GM12878 (cell line): ENCODE data around the gene RGL1. TPM values are rescaled to one million over a fixed set of nuclear protein-coding genes. Genes with fewer than 3 reads are reported as not detected.

Experiments used
- ATAC-seq: fragments of 200-7000 bp; cut with Tn5 transposase; 3 replicates; pipeline ENCODE4 v1.9.1; 2020; ENCODE audit warnings: mild to moderate bottlenecking, moderate library complexity
- BruUV-seq: library from RNA; stranded (reverse); fragments of 400-500 nt; replicated peaks from 2 replicates; lab custom pipeline; 2021; lab: Mats Ljungman, UMichigan
- CTCF ChIA-PET: fragments of 300-600 bp; sonication (Branson Sonifier 250); formaldehyde crosslinking; extraction: SDS; loops from one replicate; lab custom pipeline; 2021; ENCODE audit warnings: inconsistent platforms; lab: Yijun Ruan, JAX
- POLR2A ChIA-PET: fragments of 350-600 bp; formaldehyde crosslinking; extraction: SDS; loops from one replicate; lab custom pipeline; 2021; ENCODE audit warnings: inconsistent platforms; lab: Charles Lee
- RAD21 ChIA-PET: fragments of 300-600 bp; sonication (Branson Sonifier 250); formaldehyde crosslinking; loops from one replicate; lab custom pipeline; 2023; ENCODE audit warnings: antibody characterized with exemption; ENCODE audit not compliant: unreplicated experiment; lab: Charles Lee
- SMC1A ChIA-PET: fragments of 300-600 bp; sonication (Branson Sonifier 250); formaldehyde crosslinking; loops from one replicate; lab custom pipeline; 2023; ENCODE audit not compliant: unreplicated experiment, uncharacterized antibody; lab: Charles Lee
- DNase-seq: peaks from one replicate; pipeline ENCODE4 v3.0.0-alpha.2; 2011; ENCODE audit warnings: low read depth, low spot score
- FAIRE-seq: peaks from 3 replicates; lab custom pipeline; 2011; peaks lifted over from hg19 to GRCh38; lab: Jason Lieb, UNC
- H2AFZ ChIP-seq: 2 replicates; pipeline ENCODE4 v1.6.0; 2011; ENCODE audit warnings: low read depth, low read length, control low read depth; ENCODE audit not compliant: control insufficient read depth
- H3K27ac ChIP-seq: 2 replicates; pipeline ENCODE4 v1.5.1; 2011; ENCODE audit warnings: control low read depth; ENCODE audit not compliant: control insufficient read depth, insufficient read depth
- H3K27me3 ChIP-seq, 2 experiments: replicated peaks in 1 of 2; 2 replicates each; pipeline versions ENCODE4 v1.6.0 to v1.6.1; 2011; ENCODE audit warnings: low read length in 1 of 2; ENCODE audit not compliant: control insufficient read depth in 2 of 2, insufficient read depth in 2 of 2
- H3K36me3 ChIP-seq, 2 experiments: 2 replicates each; pipeline ENCODE4 v1.5.1; 2011; ENCODE audit warnings: low read length in 1 of 2; ENCODE audit not compliant: control insufficient read depth in 2 of 2, insufficient read depth in 2 of 2
- H3K4me1 ChIP-seq: 2 replicates; pipeline ENCODE4 v1.6.1; 2011; ENCODE audit warnings: mild to moderate bottlenecking, low read length, moderate library complexity, mixed read lengths; ENCODE audit not compliant: control insufficient read depth, insufficient read depth
- H3K4me2 ChIP-seq: 2 replicates; pipeline ENCODE4 v1.6.0; 2011; ENCODE audit warnings: control low read depth; ENCODE audit not compliant: control insufficient read depth, insufficient read depth
- H3K4me3 ChIP-seq: fragments of 200-600 bp; sonication (generic); 2 replicates; pipeline ENCODE4 v1.5.1; 2016
- H3K79me2 ChIP-seq: 2 replicates; pipeline ENCODE4 v1.6.0; 2011; ENCODE audit warnings: low read length; ENCODE audit not compliant: control insufficient read depth, insufficient read depth
- H3K9ac ChIP-seq: 2 replicates; pipeline ENCODE4 v1.8.0; 2011; ENCODE audit warnings: low read length, control low read depth, mixed read lengths; ENCODE audit not compliant: control insufficient read depth, insufficient read depth
- H3K9me3 ChIP-seq: replicated peaks from 3 replicates; pipeline ENCODE4 v1.5.1; 2011; ENCODE audit warnings: mild to moderate bottlenecking, low read length; ENCODE audit not compliant: control insufficient read depth, insufficient read depth
- H4K20me1 ChIP-seq: 2 replicates; pipeline ENCODE4 v1.6.0; 2011; ENCODE audit not compliant: control insufficient read depth, insufficient read depth
- EP300 ChIP-seq, 2 experiments: fragments of 150-350 bp in 1 of 2; IDR thresholded peaks; 2 replicates each; pipeline ENCODE4 v1.6.1; 2011 to 2012; ENCODE audit warnings: low read depth in 2 of 2, low read length in 2 of 2, borderline replicate concordance in 1 of 2, improper control_type of control experiment in 1 of 2, inconsistent platforms in 1 of 2; ENCODE audit not compliant: control insufficient read depth in 1 of 2
- KAT2A ChIP-seq: conservative IDR thresholded peaks from 2 replicates; pipeline ENCODE4 v1.6.1; 2011; ENCODE audit warnings: low read depth, low read length; ENCODE audit not compliant: control insufficient read depth
- NR2C2 ChIP-seq: IDR thresholded peaks from 2 replicates; pipeline ENCODE4 v1.6.1; 2011; ENCODE audit warnings: borderline replicate concordance, low read depth; ENCODE audit not compliant: control insufficient read depth, insufficient read length
- RBBP5 ChIP-seq: fragments of 200-600 bp; sonication (generic); conservative IDR thresholded peaks from 2 replicates; pipeline ENCODE4 v1.6.1; 2016
- YBX1 ChIP-seq: fragments of 450-650 bp; IDR thresholded peaks from 2 replicates; pipeline ENCODE4 v1.6.1; 2016; ENCODE audit warnings: antibody characterized with exemption
- ZBTB40 ChIP-seq: fragments of 450-650 bp; IDR thresholded peaks from 2 replicates; pipeline ENCODE4 v1.6.1; 2016; ENCODE audit warnings: mild to moderate bottlenecking, moderate library complexity, borderline replicate concordance
- in situ Hi-C: fragments of 300-500 bp; cut with MboI; formaldehyde crosslinking; loops from 9 replicates; pipeline ENCODE4 v1.14.3; 2018; ENCODE audit warnings: mixed read lengths
- intact Hi-C: fragments of 100-400 bp; cut with micrococcal nuclease; formaldehyde crosslinking; loops from one replicate; pipeline ENCODE4 v1.14.2; 2022; ENCODE audit not compliant: unreplicated experiment
- polyA plus RNA-seq, 11 experiments: library from polyadenylated mRNA; depleted of rRNA in 4 of 11; unstranded in 6 of 11; stranded (reverse) in 5 of 11; fragments of >200 nt; fragmentation: Nextera tagmentation in 4 of 11; fragmentation: Illumina TruSeq in 1 of 11; extraction: Ambion mirVana in 4 of 11; extraction: Trizol in 1 of 11; gene quantifications; 1 replicate in 1 of 11; 2 replicates in 10 of 11; pipeline versions ENCODE4 v1.2.1 to v1.2.3, GENCODE V29; 2011 to 2016; ENCODE audit warnings: inconsistent platforms in 2 of 11, missing spikeins in 2 of 11, low read depth in 1 of 11
- total RNA-seq, 4 experiments: library from RNA; depleted of rRNA in 3 of 4; stranded (reverse); fragments of >200 nt in 3 of 4; fragmentation: Illumina TruSeq in 1 of 4; extraction: Trizol in 1 of 4; gene quantifications; 2 replicates each; pipeline versions ENCODE4 v1.2.1 to v1.2.3, GENCODE V29; 2013 to 2021

Gene RGL1
- total and polyA plus RNA-seq, 10 of the 15 experiments (the other 5 are each of a cell fraction or from before 2014, with no cell fraction given): 8.1 to 25.0 (median 19.0) TPM

- Histone ChIP-seq H3K4me2 (no peak overlapping the region), H3K4me3 (no peak overlapping the region), H3K36me3 (peaks cover 14 to 17% of the 10 kb centered on the region in 2 experiments), H3K9ac (no peak overlapping the region), H3K27ac (no peak overlapping the region), H2AFZ (no peak overlapping the region), H4K20me1 (no peaks in the 10 kb centered on the region), H3K4me1 (peaks cover 36% of the 10 kb centered on the region), H3K79me2 (no peaks in the 10 kb centered on the region), H3K27me3 (no peaks in the 10 kb centered on the region), H3K9me3 (no peaks in the 10 kb centered on the region)
- no TSS peak for BruUV-seq
- ChIA-PET CTCF (interaction anchor here (0.9 to 1.9 kb wide), 3 partner anchors 11 to 231 kb away, joined by 3 to 8 read pairs (median 4); no protein-coding TSS in a partner anchor), RAD21 (interaction anchor here (1.0 kb wide), 1 partner anchor 68 kb away, joined by 3 read pairs; no protein-coding TSS in a partner anchor), POLR2A (no interaction called here), SMC1A (no interaction called here)
- in situ Hi-C loops: no loop called here
- no peak for TF ChIP-seq YBX1
- TF ChIP-seq RBBP5: no peak
- no peak for TF ChIP-seq NR2C2
- TF ChIP-seq EP300 (IDR thresholded peaks at IDR 0.05; ENCODE audit: borderline replicate concordance in 1 of 2, control insufficient read depth in 1 of 2, low read depth in 2 of 2, low read length in 2 of 2): no peak
- no peak for TF ChIP-seq KAT2A
- no peak for TF ChIP-seq ZBTB40
- FAIRE-seq: no peak
- intact Hi-C loops: no loop called here
- DNase-seq: no peak
- no peak for ATAC-seq
Observed at GRCh38 chr1:183886853-183887252, 81.9 kb downstream of the RGL1 start.
